C4-2B (cell line): ENCODE data around the gene KRTAP12-3.

Source experiments
- ZFX ChIP-seq: fragments of 450-650 bp; IDR thresholded peaks from 2 replicates; pipeline ENCODE4 v1.6.1; 2017
- TF ChIP-seq, protein P1 (sequence below): fragments of 450-650 bp; conservative IDR thresholded peaks from 2 replicates; pipeline ENCODE4 v1.5.1; 2017; ENCODE audit warnings: mild to moderate bottlenecking

DNA sequence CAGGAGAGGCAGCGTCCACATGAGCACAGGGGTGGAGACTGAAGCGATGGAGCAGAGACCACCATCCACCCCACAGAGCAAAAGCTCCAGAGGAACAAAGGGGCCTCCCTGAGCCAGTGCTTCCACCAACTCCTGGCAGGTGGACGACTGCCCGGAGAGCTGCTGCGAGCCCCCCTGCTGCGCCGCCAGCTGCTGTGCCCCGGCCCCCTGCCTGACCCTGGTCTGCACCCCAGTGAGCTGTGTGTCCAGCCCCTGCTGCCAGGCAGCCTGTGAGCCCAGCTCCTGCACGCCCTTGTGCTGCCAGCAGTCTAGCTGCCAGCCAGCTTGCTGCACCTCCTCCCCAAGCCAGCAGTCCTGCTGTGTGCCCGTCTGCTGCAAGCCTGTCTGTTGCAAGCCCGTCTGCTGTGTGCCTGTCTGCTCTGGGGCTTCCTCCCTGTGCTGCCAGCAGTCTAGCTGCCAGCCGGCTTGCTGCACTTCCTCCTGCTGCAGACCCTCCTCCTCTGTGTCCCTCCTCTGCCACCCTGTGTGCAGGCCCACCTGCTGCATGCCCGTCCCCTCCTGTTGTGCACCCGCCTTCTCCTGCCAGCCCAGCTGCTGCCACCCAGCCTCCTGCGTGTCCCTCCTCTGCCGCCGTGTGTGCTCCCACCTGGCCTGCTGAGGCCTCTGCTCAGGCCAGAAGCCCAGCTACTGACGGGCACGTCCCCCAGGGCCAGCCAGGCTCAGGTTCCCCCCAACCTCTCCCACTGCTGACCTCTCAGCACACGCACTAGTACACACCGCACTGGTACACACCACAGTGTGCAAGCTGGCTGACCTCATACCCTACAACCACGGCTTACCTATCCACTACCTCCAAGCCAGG is 44.6 kb downstream of the KRTAP12-3 start:
- TF ChIP-seq, protein P1, sequence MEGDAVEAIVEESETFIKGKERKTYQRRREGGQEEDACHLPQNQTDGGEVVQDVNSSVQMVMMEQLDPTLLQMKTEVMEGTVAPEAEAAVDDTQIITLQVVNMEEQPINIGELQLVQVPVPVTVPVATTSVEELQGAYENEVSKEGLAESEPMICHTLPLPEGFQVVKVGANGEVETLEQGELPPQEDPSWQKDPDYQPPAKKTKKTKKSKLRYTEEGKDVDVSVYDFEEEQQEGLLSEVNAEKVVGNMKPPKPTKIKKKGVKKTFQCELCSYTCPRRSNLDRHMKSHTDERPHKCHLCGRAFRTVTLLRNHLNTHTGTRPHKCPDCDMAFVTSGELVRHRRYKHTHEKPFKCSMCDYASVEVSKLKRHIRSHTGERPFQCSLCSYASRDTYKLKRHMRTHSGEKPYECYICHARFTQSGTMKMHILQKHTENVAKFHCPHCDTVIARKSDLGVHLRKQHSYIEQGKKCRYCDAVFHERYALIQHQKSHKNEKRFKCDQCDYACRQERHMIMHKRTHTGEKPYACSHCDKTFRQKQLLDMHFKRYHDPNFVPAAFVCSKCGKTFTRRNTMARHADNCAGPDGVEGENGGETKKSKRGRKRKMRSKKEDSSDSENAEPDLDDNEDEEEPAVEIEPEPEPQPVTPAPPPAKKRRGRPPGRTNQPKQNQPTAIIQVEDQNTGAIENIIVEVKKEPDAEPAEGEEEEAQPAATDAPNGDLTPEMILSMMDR = no peak
- TF ChIP-seq ZFX = no peak
